Endothelial cell (in vitro differentiated cells): ENCODE data around the gene FHAD1. TPM values are rescaled to one million over a fixed set of nuclear protein-coding genes. Genes with fewer than 3 reads are reported as not detected.

Experiments
- DNase-seq: peaks from one replicate; pipeline ENCODE4 v3.0.0; 2021; ENCODE audit warnings: low spot score
- H3K27ac Mint-ChIP-seq: one replicate; pipeline ENCODE4 v1.8.0; 2021; ENCODE audit warnings: mixed read lengths, inconsistent platforms; ENCODE audit not compliant: unreplicated experiment
- H3K27me3 Mint-ChIP-seq: one replicate; pipeline ENCODE4 v1.8.0; 2021; ENCODE audit warnings: mild to moderate bottlenecking, moderate library complexity, mixed read lengths, inconsistent platforms; ENCODE audit not compliant: unreplicated experiment
- H3K36me3 Mint-ChIP-seq: one replicate; pipeline ENCODE4 v1.8.0; 2021; ENCODE audit warnings: mild to moderate bottlenecking, low read depth, mixed read lengths, inconsistent platforms; ENCODE audit not compliant: unreplicated experiment
- H3K4me1 Mint-ChIP-seq: one replicate; pipeline ENCODE4 v1.8.0; 2021; ENCODE audit warnings: mild to moderate bottlenecking, mixed read lengths, inconsistent platforms; ENCODE audit not compliant: unreplicated experiment
- H3K4me3 Mint-ChIP-seq: one replicate; pipeline ENCODE4 v1.8.0; 2021; ENCODE audit warnings: mild to moderate bottlenecking, mixed read lengths, inconsistent platforms; ENCODE audit not compliant: unreplicated experiment
- H3K9me3 Mint-ChIP-seq: one replicate; pipeline ENCODE4 v1.8.0; 2021; ENCODE audit warnings: mixed read lengths, inconsistent platforms; ENCODE audit not compliant: unreplicated experiment
- CTCF ChIP-seq: fragments of 200-600 bp; sonication (generic); IDR thresholded peaks from one replicate; pipeline ENCODE4 v1.5.0; 2021; ENCODE audit warnings: antibody characterized with exemption; ENCODE audit not compliant: unreplicated experiment
- total RNA-seq: library from RNA; stranded (reverse); fragmentation: NEBNext Ultra II Directional; extraction: Animal tissue kit (Norgen Biotek cat#: 25700); gene quantifications from one replicate; pipeline ENCODE4 v1.2.1, GENCODE V29; 2021; ENCODE audit not compliant: unreplicated experiment

The FHAD1 gene
- total RNA-seq, 1 donor from 2014 or later, result 2.1 TPM

DNA sequence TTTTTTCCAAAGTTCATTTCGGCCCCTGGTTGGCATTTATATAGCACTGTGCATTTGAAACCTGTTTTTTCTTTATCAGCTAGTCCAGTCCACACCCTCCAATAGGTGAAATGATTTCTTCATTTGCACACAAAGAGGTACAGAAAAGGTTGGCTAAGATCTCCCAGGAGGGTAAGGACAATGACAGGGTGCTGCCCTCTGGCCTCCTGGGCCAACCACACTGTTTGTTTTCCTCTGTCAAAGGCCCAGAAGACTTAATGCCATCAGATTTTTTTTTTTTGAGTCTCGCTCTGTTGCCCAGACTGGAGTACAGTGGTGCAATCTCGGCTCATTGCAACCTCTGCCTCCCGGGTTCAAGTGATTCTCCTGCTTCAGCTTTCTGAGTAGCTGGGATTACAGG, 92.5 kb downstream of the FHAD1 start:
- H3K9me3 Mint-ChIP-seq, result no peaks in the 10 kb centered on the region

GRCh38 chr1:15341228-15341627, 94.2 kb downstream of the FHAD1 start:
- Mint-ChIP-seq H3K27me3 (peaks cover 5% of the 10 kb centered on the region), H3K4me3 (no peak overlapping the region), H3K4me1 (peaks cover 17% of the 10 kb centered on the region), H3K9me3 (no peaks in the 10 kb centered on the region), H3K27ac (no peak overlapping the region), H3K36me3 (peaks cover 7% of the 10 kb centered on the region)
- TF ChIP-seq CTCF, result no peak
- DNase-seq, result no peak

More for the DNA sequence above, 92.5 kb downstream of the FHAD1 start:
- no peak for DNase-seq
- no peak overlapping the region for H3K27ac Mint-ChIP-seq
- no peak for TF ChIP-seq CTCF
- H3K27me3 Mint-ChIP-seq, result peaks cover 12% of the 10 kb centered on the region
- H3K36me3 Mint-ChIP-seq, result peaks cover 12% of the 10 kb centered on the region
- H3K4me3 Mint-ChIP-seq, result no peak overlapping the region
- H3K4me1 Mint-ChIP-seq, result peaks cover 10% of the 10 kb centered on the region

DNA sequence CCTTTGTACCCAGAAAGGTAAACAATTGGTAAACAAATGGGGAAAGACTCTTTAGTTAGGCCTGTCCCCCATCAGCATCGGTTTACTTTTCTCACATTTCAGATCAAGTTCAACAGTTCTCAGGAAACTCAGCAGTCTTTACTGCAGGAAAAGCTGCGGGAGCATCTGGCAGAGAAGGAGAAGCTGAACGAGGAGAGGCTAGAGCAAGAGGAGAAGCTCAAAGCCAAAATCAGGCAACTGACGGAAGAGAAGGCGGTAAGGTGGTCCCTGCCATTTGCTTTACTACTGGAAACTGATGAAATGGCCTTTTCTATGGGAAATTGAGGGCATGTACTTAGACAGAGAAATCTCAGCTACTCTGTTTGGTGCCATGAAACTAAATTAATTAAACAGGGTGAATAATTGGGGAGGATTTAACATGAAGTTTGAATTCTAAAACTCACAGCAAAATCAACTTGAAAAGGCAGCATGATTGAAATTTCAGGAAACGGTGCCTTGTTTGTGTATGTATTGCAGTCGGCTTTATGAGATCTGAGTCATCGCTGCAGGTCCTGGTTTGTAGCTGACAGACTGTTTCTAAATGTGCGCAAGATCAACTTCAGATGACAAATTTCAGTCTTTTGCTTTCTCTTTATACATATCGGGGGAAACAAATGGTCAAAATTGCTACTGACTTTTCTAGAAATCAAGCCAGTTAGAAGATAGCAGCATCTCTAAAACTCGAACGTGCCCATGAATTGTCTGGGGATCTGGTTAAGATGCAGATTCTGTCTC, 94.8 kb downstream of the FHAD1 start:
- Mint-ChIP-seq H3K4me3 (no peak overlapping the region), H3K4me1 (peaks cover 17% of the 10 kb centered on the region), H3K9me3 (no peaks in the 10 kb centered on the region), H3K27me3 (peaks cover 4% of the 10 kb centered on the region), H3K27ac (no peak overlapping the region), H3K36me3 (peaks cover 7% of the 10 kb centered on the region)
- TF ChIP-seq CTCF, result no peak
- DNase-seq, result no peak

DNA sequence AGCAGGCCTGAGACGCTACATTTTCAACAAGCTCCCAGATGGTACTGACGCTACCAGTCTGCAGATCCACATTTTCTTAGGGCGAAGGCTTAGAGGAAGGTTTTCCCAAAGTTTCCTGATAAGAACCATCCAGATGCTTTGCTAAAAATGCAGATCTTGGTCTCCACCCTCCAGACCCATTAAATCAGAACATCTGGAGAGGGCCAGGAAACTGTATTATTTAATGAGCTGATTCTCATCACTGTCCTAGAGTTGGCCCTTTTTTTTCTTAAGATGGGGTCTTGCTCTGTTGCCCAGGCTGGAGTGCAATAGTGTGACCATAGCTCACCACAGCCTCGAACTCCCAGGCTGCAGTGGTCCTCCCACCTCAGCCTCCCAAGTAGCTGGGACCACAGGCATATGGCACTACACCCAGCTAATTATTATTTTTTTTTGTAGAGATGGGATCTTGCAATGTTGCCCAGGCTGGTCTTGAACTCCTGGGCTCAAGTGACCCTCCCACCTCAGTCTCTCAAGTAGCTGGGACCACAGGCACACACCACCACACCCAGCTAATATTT, 95.5 kb downstream of the FHAD1 start:
- DNase-seq, result no peak
- TF ChIP-seq CTCF, result no peak
- Mint-ChIP-seq H3K4me3 (no peak overlapping the region), H3K9me3 (no peaks in the 10 kb centered on the region), H3K27ac (no peak overlapping the region), H3K27me3 (peaks cover 4% of the 10 kb centered on the region), H3K36me3 (peaks cover 7% of the 10 kb centered on the region), H3K4me1 (peaks cover 17% of the 10 kb centered on the region)

DNA sequence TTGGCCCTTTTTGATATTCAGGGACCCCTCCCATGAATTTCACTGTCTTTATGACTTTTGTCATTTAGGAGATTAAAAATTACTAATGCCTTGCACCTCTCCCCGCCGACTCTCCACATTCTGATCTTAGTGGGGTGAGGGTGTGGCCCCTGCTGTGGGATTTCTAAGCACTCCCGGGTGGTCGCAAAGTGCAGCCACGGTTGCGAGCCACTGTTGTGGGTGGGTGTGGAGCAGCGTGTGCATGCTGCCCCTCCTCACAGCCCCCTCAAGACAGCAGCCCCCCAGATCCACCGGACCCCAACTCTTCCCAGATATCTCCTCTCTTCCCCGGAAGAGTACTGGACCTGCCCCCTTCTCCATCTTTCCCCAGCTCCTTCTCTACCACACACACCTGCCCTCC, 96.1 kb downstream of the FHAD1 start:
- Mint-ChIP-seq H3K27me3 (peaks cover 4% of the 10 kb centered on the region), H3K36me3 (peaks cover 4% of the 10 kb centered on the region), H3K4me3 (no peak overlapping the region), H3K9me3 (no peaks in the 10 kb centered on the region), H3K27ac (no peak overlapping the region), H3K4me1 (peaks cover 12% of the 10 kb centered on the region)
- no peak for TF ChIP-seq CTCF
- DNase-seq, result no peak
